Measurements from ENCODE around the gene HPCA.

- TF ChIP-seq, protein P1, sequence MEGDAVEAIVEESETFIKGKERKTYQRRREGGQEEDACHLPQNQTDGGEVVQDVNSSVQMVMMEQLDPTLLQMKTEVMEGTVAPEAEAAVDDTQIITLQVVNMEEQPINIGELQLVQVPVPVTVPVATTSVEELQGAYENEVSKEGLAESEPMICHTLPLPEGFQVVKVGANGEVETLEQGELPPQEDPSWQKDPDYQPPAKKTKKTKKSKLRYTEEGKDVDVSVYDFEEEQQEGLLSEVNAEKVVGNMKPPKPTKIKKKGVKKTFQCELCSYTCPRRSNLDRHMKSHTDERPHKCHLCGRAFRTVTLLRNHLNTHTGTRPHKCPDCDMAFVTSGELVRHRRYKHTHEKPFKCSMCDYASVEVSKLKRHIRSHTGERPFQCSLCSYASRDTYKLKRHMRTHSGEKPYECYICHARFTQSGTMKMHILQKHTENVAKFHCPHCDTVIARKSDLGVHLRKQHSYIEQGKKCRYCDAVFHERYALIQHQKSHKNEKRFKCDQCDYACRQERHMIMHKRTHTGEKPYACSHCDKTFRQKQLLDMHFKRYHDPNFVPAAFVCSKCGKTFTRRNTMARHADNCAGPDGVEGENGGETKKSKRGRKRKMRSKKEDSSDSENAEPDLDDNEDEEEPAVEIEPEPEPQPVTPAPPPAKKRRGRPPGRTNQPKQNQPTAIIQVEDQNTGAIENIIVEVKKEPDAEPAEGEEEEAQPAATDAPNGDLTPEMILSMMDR (IDR thresholded peaks at IDR 0.05; ENCODE audit: low read depth, low read length): no peak
- TF ChIP-seq EZH2phosphoT487 (IDR thresholded peaks at IDR 0.05; ENCODE audit: low read depth): no peak
These were observed 53.5 kb downstream of the HPCA start for GRCh38 chr1:32939655-32940371.
